ENCODE measurements around the gene PYCR2. TPM values are rescaled to one million over a fixed set of nuclear protein-coding genes. Genes with fewer than 3 reads are reported as not detected.

The PYCR2 gene
- polyA plus RNA-seq, 2 of the 4 experiments (the other 2 are of a cell fraction), result 45.4 to 50.5 TPM

- no peak for TF ChIP-seq BCL3 (IDR thresholded peaks at IDR 0.05)
Observed at GRCh38 chr1:225915538-225915991, 8.5 kb downstream of the PYCR2 start (continued).

- FAIRE-seq, result no peak
- CTCF ChIA-PET, result interaction anchor here (1.1 to 10.9 kb wide), 3 partner anchors 9 to 442 kb away, joined by 3 to 196 read pairs (median 3); partner anchors contain the start of gene PYCR2
- POLR2A ChIA-PET, result no interaction called here
Observed at GRCh38 chr1:225914947-225915346, 9.1 kb downstream of the PYCR2 start.

GRCh38 chr1:225914391-225914790 is 9.7 kb downstream of the PYCR2 start:
- CTCF ChIA-PET, result interaction anchor here (1.1 to 10.9 kb wide), 3 partner anchors 10 to 441 kb away, joined by 3 to 196 read pairs (median 3); partner anchors contain the start of gene PYCR2
- no peak for FAIRE-seq
- Histone ChIP-seq H3K4me3 (no peak overlapping the region), H3K4me2 (no peak overlapping the region), H3K27ac (no peak overlapping the region), H3K9me3 (no peaks in the 10 kb centered on the region), H3K4me1 (peaks cover 8% of the 10 kb centered on the region; the same call in 1 of the 3 replicates)
- no peak for ATAC-seq
- DNase-seq (ENCODE audit: low read depth in 1 of 2, low spot score in 1 of 2), result no peak
- POLR2A ChIA-PET, result no interaction called here
- 90% methylated on average over 6 of the region's 6 CpGs for WGBS (ENCODE audit: missing lambda C conversion rate)
- no peak for TF ChIP-seq SREBF2 (IDR thresholded peaks at IDR 0.05)
- TF ChIP-seq MAZ (IDR thresholded peaks at IDR 0.05; ENCODE audit: borderline replicate concordance, low read depth, low read length), result no peak
- TF ChIP-seq ELK1 (IDR thresholded peaks at IDR 0.05; ENCODE audit: low read depth, low read length), result no peak
- TF ChIP-seq HEYL (CRISPR knock-in tag; IDR thresholded peaks at IDR 0.05), result no peak
- TF ChIP-seq HOXB5 (CRISPR knock-in tag; IDR thresholded peaks at IDR 0.05), result no peak
- TF ChIP-seq NPAS2 (CRISPR knock-in tag; IDR thresholded peaks at IDR 0.05; ENCODE audit: borderline replicate concordance), result no peak
- TF ChIP-seq CTCF (IDR thresholded peaks at IDR 0.05), result no peak
- no peak for TF ChIP-seq CBX8 (IDR thresholded peaks at IDR 0.05)
- TF ChIP-seq NR3C1 (IDR thresholded peaks at IDR 0.05), result no peak
- TF ChIP-seq HMGXB4 (CRISPR knock-in tag; IDR thresholded peaks at IDR 0.05; ENCODE audit: borderline replicate concordance), result no peak
- no peak for TF ChIP-seq POLR2AphosphoS2 (conservative IDR thresholded peaks at IDR 0.05; ENCODE audit: low read length)

More at GRCh38 chr1:225914947-225915346, 9.1 kb downstream of the PYCR2 start:
- Histone ChIP-seq H3K4me3 (no peak overlapping the region), H3K27ac (no peak overlapping the region), H3K4me1 (peaks cover 8% of the 10 kb centered on the region; the same call in 1 of the 3 replicates), H3K4me2 (no peak overlapping the region), H3K9me3 (no peaks in the 10 kb centered on the region)
- TF ChIP-seq KDM1A (IDR thresholded peaks at IDR 0.05; ENCODE audit: low read depth), result no peak
- TF ChIP-seq CHD4 (IDR thresholded peaks at IDR 0.05; ENCODE audit: borderline replicate concordance), result no peak
- TF ChIP-seq RNF2 (IDR thresholded peaks at IDR 0.05; ENCODE audit: borderline replicate concordance, low read depth), result no peak
- no peak for TF ChIP-seq RCOR1 (IDR thresholded peaks at IDR 0.05; ENCODE audit: low read depth, low read length)
- no peak for TF ChIP-seq PBX3 (IDR thresholded peaks at IDR 0.05)
- TF ChIP-seq REST (IDR thresholded peaks at IDR 0.05), result no peak
- no peak for TF ChIP-seq ZFP36 (IDR thresholded peaks at IDR 0.05; ENCODE audit: borderline replicate concordance, partially characterized antibody)
- no peak for TF ChIP-seq PHF8 (IDR thresholded peaks at IDR 0.05; ENCODE audit: borderline replicate concordance, low read depth)
- no peak for TF ChIP-seq MAZ (IDR thresholded peaks at IDR 0.05; ENCODE audit: borderline replicate concordance, low read depth, low read length)
- TF ChIP-seq JUNB (IDR thresholded peaks at IDR 0.05), result no peak
- no peak for TF ChIP-seq FOXS1 (CRISPR knock-in tag; IDR thresholded peaks at IDR 0.05)
- no peak for TF ChIP-seq HDAC2 (IDR thresholded peaks at IDR 0.05)
- DNase-seq (ENCODE audit: low read depth in 1 of 2, low spot score in 1 of 2) (no peak), ATAC-seq (no peak)
- WGBS (ENCODE audit: missing lambda C conversion rate), result 93% methylated on average over 6 of the region's 6 CpGs

Data from A549 (cell line).